A172 (cell line): ENCODE data around the gene RNF112. TPM values are rescaled to one million over a fixed set of nuclear protein-coding genes. Genes with fewer than 3 reads are reported as not detected.
A peak's percentile ranks its signal among the peaks of the same experiment; 100 is the strongest.

Experiments
- DNase-seq: peaks from one replicate; pipeline ENCODE4 v3.0.0-alpha.2; 2015; ENCODE audit warnings: low spot score
- total RNA-seq: library from RNA; depleted of rRNA; stranded (reverse); fragments of >200 nt; shearing (Covaris generic); gene quantifications from 2 replicates; pipeline ENCODE4 v1.2.3, GENCODE V29; 2014

Gene RNF112
- total RNA-seq, 1 experiment from 2014 or later: not detected

- DNase-seq: no peak
These were observed 23.0 kb upstream of the RNF112 start for GRCh38 chr17:19387921-19388521.

- no peak for DNase-seq
These were observed 21.9 kb upstream of the RNF112 start for GRCh38 chr17:19388791-19389785.

GRCh38 chr17:19390951-19391350 is 20.1 kb upstream of the RNF112 start:
- no peak for DNase-seq

- no peak for DNase-seq
These were observed 19.6 kb upstream of the RNF112 start for GRCh38 chr17:19391432-19391831.

- no peak for DNase-seq
These were observed 18.7 kb upstream of the RNF112 start for GRCh38 chr17:19392303-19392702.

GRCh38 chr17:19397556-19398041 is 13.4 kb upstream of the RNF112 start:
- no peak for DNase-seq

- peak; percentile 24 for DNase-seq
These were observed 12.5 kb upstream of the RNF112 start for GRCh38 chr17:19398301-19399181.

- DNase-seq: no peak
These were observed 11.1 kb upstream of the RNF112 start for GRCh38 chr17:19399750-19400450.

GRCh38 chr17:19401321-19402010 is 9.6 kb upstream of the RNF112 start:
- no peak for DNase-seq

- no peak for DNase-seq
These were observed 8.9 kb upstream of the RNF112 start for GRCh38 chr17:19402171-19402570.

GRCh38 chr17:19403021-19403420 is 8.0 kb upstream of the RNF112 start:
- no peak for DNase-seq

GRCh38 chr17:19404264-19404663 is 6.8 kb upstream of the RNF112 start:
- no peak for DNase-seq

- DNase-seq: no peak
These were observed 5.9 kb upstream of the RNF112 start for GRCh38 chr17:19405114-19405513.

- DNase-seq: no peak
These were observed 3.3 kb upstream of the RNF112 start for GRCh38 chr17:19407601-19408345.

- no peak for DNase-seq
These were observed 2.7 kb upstream of the RNF112 start for GRCh38 chr17:19408346-19408710.

- no peak for DNase-seq
These were observed 2.0 kb upstream of the RNF112 start for GRCh38 chr17:19409066-19409465.

- peak; percentile 59 for DNase-seq
These were observed 1.5 kb upstream of the RNF112 start for GRCh38 chr17:19409509-19409908.

- no peak for DNase-seq
These were observed 941 bp upstream of the RNF112 start for GRCh38 chr17:19410091-19410490.

- no peak for DNase-seq
These were observed 599 bp downstream of the RNF112 start for GRCh38 chr17:19411631-19412030.

GRCh38 chr17:19412510-19412909 is 1.5 kb downstream of the RNF112 start:
- no peak for DNase-seq
